PFSK-1 (cell line): ENCODE measurements around the gene PLS1. TPM values are rescaled to one million over a fixed set of nuclear protein-coding genes. Genes with fewer than 3 reads are reported as not detected.

ENCODE experiments used
- FOXP2 ChIP-seq: optimal IDR thresholded peaks from 2 replicates; pipeline ENCODE3; 2011; ENCODE audit warnings: borderline replicate concordance, control low read depth, inconsistent platforms; ENCODE audit not compliant: insufficient read depth; ENCODE audit errors: extremely low read length, extremely low read depth
- POLR2AphosphoS5 ChIP-seq: IDR thresholded peaks from 2 replicates; pipeline ENCODE4 v1.6.1; 2012; ENCODE audit warnings: low read depth, mild to moderate bottlenecking, control low read depth, low read length, moderate library complexity
- REST ChIP-seq, 2 experiments: IDR thresholded peaks; 2 replicates each; pipeline versions ENCODE4 v1.6.1 to v1.8.0; 2011 to 2012; ENCODE audit warnings: low read depth in 2 of 2, low read length in 2 of 2, control low read depth in 1 of 2, inconsistent platforms in 1 of 2, mild to moderate bottlenecking in 1 of 2, moderate library complexity in 1 of 2; ENCODE audit not compliant: insufficient read depth in 1 of 2
- SIN3A ChIP-seq: IDR thresholded peaks from 2 replicates; pipeline ENCODE4 v1.6.1; 2012; ENCODE audit warnings: mild to moderate bottlenecking, low read length, moderate library complexity, borderline replicate concordance; ENCODE audit not compliant: insufficient read depth
- TAF1 ChIP-seq: IDR thresholded peaks from 2 replicates; pipeline ENCODE4 v1.6.1; 2012; ENCODE audit warnings: low read length, control low read depth, borderline replicate concordance; ENCODE audit not compliant: insufficient read depth
- polyA plus RNA-seq: library from polyadenylated mRNA; unstranded; fragments of >200 nt; gene quantifications from one replicate; pipeline ENCODE4 v1.2.1, GENCODE V29; 2012; ENCODE audit warnings: low read depth, missing spikeins; ENCODE audit not compliant: insufficient read length

PLS1 gene
- polyA plus RNA-seq = 0.41 TPM

GRCh38 chr3:142595951-142596725, at the start of gene PLS1:
Gene PLS1 (plus strand): TSS chr3:142596393. CDS start chr3:142664238, 67,845 bp downstream.
- TF ChIP-seq POLR2AphosphoS5 (peak; percentile 41; the same call in 1 of the 2 replicates), SIN3A (no peak)

GRCh38 chr3:142549986-142550385, 46.2 kb upstream of the PLS1 start:
- TF ChIP-seq REST (IDR thresholded peaks at IDR 0.05; ENCODE audit: insufficient read depth in 1 of 2, low read depth in 2 of 2, low read length in 2 of 2) = no peak
- TF ChIP-seq FOXP2 = no peak
- TF ChIP-seq POLR2AphosphoS5 = no peak
- TF ChIP-seq SIN3A = no peak
- TF ChIP-seq TAF1 = no peak

GRCh38 chr3:142553741-142554140, 42.5 kb upstream of the PLS1 start:
- TF ChIP-seq TAF1 (no peak), SIN3A (no peak), POLR2AphosphoS5 (no peak), REST (IDR thresholded peaks at IDR 0.05; ENCODE audit: insufficient read depth in 1 of 2, low read depth in 2 of 2, low read length in 2 of 2) (no peak), FOXP2 (no peak)

GRCh38 chr3:142560118-142560517, 36.1 kb upstream of the PLS1 start:
- no peak for TF ChIP-seq SIN3A
- TF ChIP-seq FOXP2 = no peak
- no peak for TF ChIP-seq POLR2AphosphoS5
- TF ChIP-seq TAF1 = no peak
- TF ChIP-seq REST (IDR thresholded peaks at IDR 0.05; ENCODE audit: insufficient read depth in 1 of 2, low read depth in 2 of 2, low read length in 2 of 2) = no peak

- no peak for TF ChIP-seq POLR2AphosphoS5
- TF ChIP-seq SIN3A = no peak
Observed at GRCh38 chr3:142563496-142563997, 32.6 kb upstream of the PLS1 start.

- no peak for TF ChIP-seq SIN3A
- no peak for TF ChIP-seq TAF1
- TF ChIP-seq REST (IDR thresholded peaks at IDR 0.05; ENCODE audit: insufficient read depth in 1 of 2, low read depth in 2 of 2, low read length in 2 of 2) = no peak
- no peak for TF ChIP-seq FOXP2
- TF ChIP-seq POLR2AphosphoS5 = no peak
Observed at GRCh38 chr3:142566096-142566495, 30.1 kb upstream of the PLS1 start.
